SK-N-SH treated with all-trans-retinoic acid at 6 μM for 48 hours (cell line): ENCODE results near the gene RBM28.
"Not testable (repeated sequence)": the region's sequence is repeated elsewhere in the genome, so short reads cannot be mapped to it uniquely, and the experiment has no call there.

Source experiments
- ARNTL ChIP-seq: fragments of 450-650 bp; formaldehyde crosslinking; IDR thresholded peaks from 2 replicates; pipeline ENCODE4 v1.5.0; 2020; ENCODE audit warnings: low read depth, mild to moderate bottlenecking, moderate library complexity, borderline replicate concordance
- CSDC2 ChIP-seq: fragments of 250-450 bp; sonication (Bioruptor Pico); IDR thresholded peaks from 2 replicates; pipeline ENCODE4 v1.5.0; 2020; ENCODE audit warnings: mild to moderate bottlenecking, moderate library complexity
- ISL1 ChIP-seq: fragments of 250-450 bp; sonication (Bioruptor Pico); IDR thresholded peaks from 2 replicates; pipeline ENCODE4 v2.1.2; 2022; ENCODE audit warnings: mild to moderate bottlenecking, moderate library complexity
- OSR1 ChIP-seq: fragments of 250-450 bp; sonication (Bioruptor Pico); IDR thresholded peaks from 2 replicates; pipeline ENCODE4 v1.8.0; 2022; ENCODE audit warnings: moderate library complexity, mild to moderate bottlenecking, inconsistent platforms
- RARB ChIP-seq: fragments of 250-450 bp; sonication (Bioruptor Pico); IDR thresholded peaks from 2 replicates; pipeline ENCODE4 v1.8.0; 2021; ENCODE audit warnings: mild to moderate bottlenecking, moderate library complexity
- ZFP3 ChIP-seq: fragments of 250-450 bp; sonication (Bioruptor Pico); IDR thresholded peaks from 2 replicates; pipeline ENCODE4 v1.5.0; 2020; ENCODE audit warnings: mild to moderate bottlenecking, moderate library complexity
- ZFP30 ChIP-seq: fragments of 450-650 bp; formaldehyde crosslinking; IDR thresholded peaks from 2 replicates; pipeline ENCODE4 v1.5.0; 2022; ENCODE audit warnings: mild to moderate bottlenecking, moderate library complexity
- ZNF565 ChIP-seq: fragments of 450-650 bp; formaldehyde crosslinking; conservative IDR thresholded peaks from 2 replicates; pipeline ENCODE4 v1.5.0; 2020; ENCODE audit warnings: low read depth, mild to moderate bottlenecking, moderate library complexity
- ZNF70 ChIP-seq: fragments of 450-650 bp; formaldehyde crosslinking; IDR thresholded peaks from 2 replicates; pipeline ENCODE4 v1.5.0; 2020; ENCODE audit warnings: mild to moderate bottlenecking, moderate library complexity

GRCh38 chr7:128298004-128298403, 45.7 kb downstream of the RBM28 start:
- not testable (repeated sequence) for TF ChIP-seq OSR1 (CRISPR knock-in tag); ZNF565; ARNTL (CRISPR knock-in tag); ZFP3 (CRISPR knock-in tag); ISL1; ZNF70 (CRISPR knock-in tag); ZFP30 (CRISPR knock-in tag); CSDC2 (CRISPR knock-in tag); RARB (CRISPR knock-in tag)
